Testis (tissue), 2 donors: ENCODE results near the gene GFRA4.

Experiments
- CTCF ChIP-seq, 3 experiments: fragments of 450-650 bp in 2 of 3; fragments of 200-600 bp in 1 of 3; sonication (generic) in 1 of 3; IDR thresholded peaks; one replicate each; pipeline ENCODE4 v1.5.1; 2016 to 2019; ENCODE audit warnings: antibody characterized with exemption in 3 of 3, mild to moderate bottlenecking in 2 of 3, moderate library complexity in 1 of 3
- POLR2A ChIP-seq: fragments of 450-650 bp; IDR thresholded peaks from one replicate; pipeline ENCODE4 v1.6.1; 2017; ENCODE audit warnings: antibody characterized with exemption, mild to moderate bottlenecking, moderate library complexity

GRCh38 chr20:3697588-3698305 lies 34.5 kb upstream of the GFRA4 start:
- TF ChIP-seq CTCF (IDR thresholded peaks at IDR 0.05) (no peak), POLR2A (no peak)
